Measurements from ENCODE around the gene GALNT10. TPM values are rescaled to one million over a fixed set of nuclear protein-coding genes. Genes with fewer than 3 reads are reported as not detected.

The GALNT10 gene
- total RNA-seq, 1 donor from 2014 or later = 178 TPM

- Mint-ChIP-seq H3K4me1 (ENCODE audit: unreplicated experiment) (peaks cover 54% of the 10 kb centered on the region), H3K9me3 (ENCODE audit: unreplicated experiment) (no peaks in the 10 kb centered on the region), H3K27ac (ENCODE audit: unreplicated experiment) (peak overlapping the region; percentile 78), H3K4me3 (ENCODE audit: unreplicated experiment) (no peak overlapping the region), H3K36me3 (ENCODE audit: unreplicated experiment) (peaks cover 2% of the 10 kb centered on the region), H3K27me3 (ENCODE audit: unreplicated experiment) (no peaks in the 10 kb centered on the region)
- TF ChIP-seq CTCF (IDR thresholded peaks at IDR 0.05) = no peak
- DNase-seq (ENCODE audit: extremely low spot score, unreplicated experiment) = no peak
These were observed 77.5 kb downstream of the GALNT10 start for GRCh38 chr5:154268073-154268472.

GRCh38 chr5:154269414-154269813, 78.9 kb downstream of the GALNT10 start:
- Mint-ChIP-seq H3K36me3 (ENCODE audit: unreplicated experiment) (peaks cover 2% of the 10 kb centered on the region), H3K27me3 (ENCODE audit: unreplicated experiment) (no peaks in the 10 kb centered on the region), H3K27ac (ENCODE audit: unreplicated experiment) (peak overlapping the region; percentile 34), H3K4me1 (ENCODE audit: unreplicated experiment) (peaks cover 57% of the 10 kb centered on the region), H3K9me3 (ENCODE audit: unreplicated experiment) (no peaks in the 10 kb centered on the region), H3K4me3 (ENCODE audit: unreplicated experiment) (no peak overlapping the region)
- no peak for DNase-seq (ENCODE audit: extremely low spot score, unreplicated experiment)
- TF ChIP-seq CTCF (IDR thresholded peaks at IDR 0.05) = no peak

- no peak for TF ChIP-seq CTCF (IDR thresholded peaks at IDR 0.05)
- Mint-ChIP-seq H3K4me1 (ENCODE audit: unreplicated experiment) (peaks cover 53% of the 10 kb centered on the region), H3K36me3 (ENCODE audit: unreplicated experiment) (peaks cover 3% of the 10 kb centered on the region), H3K27ac (ENCODE audit: unreplicated experiment) (peak overlapping the region; percentile 72), H3K27me3 (ENCODE audit: unreplicated experiment) (no peaks in the 10 kb centered on the region), H3K4me3 (ENCODE audit: unreplicated experiment) (no peak overlapping the region), H3K9me3 (ENCODE audit: unreplicated experiment) (no peaks in the 10 kb centered on the region)
- DNase-seq (ENCODE audit: extremely low spot score, unreplicated experiment) = no peak
These were observed 80.9 kb downstream of the GALNT10 start for GRCh38 chr5:154271466-154271865.

- no peak for TF ChIP-seq CTCF (IDR thresholded peaks at IDR 0.05)
- Mint-ChIP-seq H3K4me3 (ENCODE audit: unreplicated experiment) (no peak overlapping the region), H3K27ac (ENCODE audit: unreplicated experiment) (peak overlapping the region; percentile 72), H3K36me3 (ENCODE audit: unreplicated experiment) (peaks cover 3% of the 10 kb centered on the region), H3K4me1 (ENCODE audit: unreplicated experiment) (peaks cover 55% of the 10 kb centered on the region), H3K9me3 (ENCODE audit: unreplicated experiment) (no peaks in the 10 kb centered on the region), H3K27me3 (ENCODE audit: unreplicated experiment) (no peaks in the 10 kb centered on the region)
- no peak for DNase-seq (ENCODE audit: extremely low spot score, unreplicated experiment)
These were observed 81.5 kb downstream of the GALNT10 start for GRCh38 chr5:154271936-154272514.

- TF ChIP-seq CTCF (IDR thresholded peaks at IDR 0.05) = no peak
- peaks cover 55% of the 10 kb centered on the region for H3K4me1 Mint-ChIP-seq (ENCODE audit: unreplicated experiment)
- H3K9me3 Mint-ChIP-seq (ENCODE audit: unreplicated experiment) = no peaks in the 10 kb centered on the region
- H3K27me3 Mint-ChIP-seq (ENCODE audit: unreplicated experiment) = no peaks in the 10 kb centered on the region
- peaks cover 3% of the 10 kb centered on the region for H3K36me3 Mint-ChIP-seq (ENCODE audit: unreplicated experiment)
- DNase-seq (ENCODE audit: extremely low spot score, unreplicated experiment) = no peak
- H3K4me3 Mint-ChIP-seq (ENCODE audit: unreplicated experiment) = no peak overlapping the region
- H3K27ac Mint-ChIP-seq (ENCODE audit: unreplicated experiment) = peak overlapping the region; percentile 72
These were observed 82.6 kb downstream of the GALNT10 start for GRCh38 chr5:154273028-154273617.
